Measurements from ENCODE around the gene INTS14. TPM values are rescaled to one million over a fixed set of nuclear protein-coding genes. Genes with fewer than 3 reads are reported as not detected.

The INTS14 gene
- total RNA-seq, 4 donors from 2014 or later: 52.4 to 99.4 (median 62.9) TPM

DNA sequence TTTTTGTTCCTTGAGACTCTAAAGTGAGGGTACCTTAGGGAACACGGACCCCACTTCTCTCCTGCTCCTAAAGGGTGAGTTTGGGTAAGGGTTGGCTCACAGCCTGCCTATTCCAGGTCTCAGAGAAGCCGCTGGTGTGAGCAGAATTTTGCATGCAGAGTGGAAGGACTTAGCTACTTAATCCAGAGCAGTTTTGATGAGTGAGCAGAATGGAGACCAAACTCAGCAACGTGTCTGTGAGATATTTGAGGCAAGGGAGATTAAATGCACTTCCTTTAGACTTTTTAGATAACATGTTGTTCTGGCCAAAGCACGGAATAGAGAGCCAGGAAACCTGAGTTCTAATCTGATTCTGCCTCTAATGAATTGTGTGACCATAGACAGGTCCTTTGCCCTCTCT, 15.9 kb upstream of the INTS14 start:
- H3K27ac ChIP-seq: no peak overlapping the region
- DNase-seq: no peak
- intact Hi-C loops (cut with DNase I): no loop called here
- H3K4me3 ChIP-seq (replicated peaks in 1 of 3): no peak overlapping the region
- no peaks in the 10 kb centered on the region for H3K4me1 ChIP-seq
- TF ChIP-seq POLR2A (IDR thresholded peaks at IDR 0.05) (no peak), CTCF (IDR thresholded peaks at IDR 0.05) (no peak)
- 78 to 82% methylated on average over 4 of the region's 4 CpGs for WGBS, 2 donors
- no peaks in the 10 kb centered on the region for H3K27me3 ChIP-seq
- no peaks in the 10 kb centered on the region for H3K9me3 ChIP-seq
- peaks cover 6 to 11% of the 10 kb centered on the region in 2 donors for H3K36me3 ChIP-seq

GRCh38 chr15:65623103-65623502, 12.2 kb upstream of the INTS14 start:
- Histone ChIP-seq H3K36me3 (peaks cover 6 to 11% of the 10 kb centered on the region in 2 donors), H3K27ac (no peak overlapping the region), H3K4me3 (replicated peaks in 1 of 3) (no peak overlapping the region), H3K9me3 (no peaks in the 10 kb centered on the region), H3K4me1 (no peaks in the 10 kb centered on the region), H3K27me3 (no peaks in the 10 kb centered on the region)
- no peak for DNase-seq
- no peak for TF ChIP-seq POLR2A (IDR thresholded peaks at IDR 0.05)
- no peak for TF ChIP-seq CTCF (IDR thresholded peaks at IDR 0.05)
- intact Hi-C loops (cut with DNase I): no loop called here

- H3K9me3 ChIP-seq: no peaks in the 10 kb centered on the region
- H3K4me1 ChIP-seq: no peaks in the 10 kb centered on the region
- DNase-seq: no peak
- H3K4me3 ChIP-seq (replicated peaks in 1 of 3): no peak within 1 kb of the TSS
- H3K27ac ChIP-seq: no peak within 1 kb of the TSS
- no peak for TF ChIP-seq POLR2A (IDR thresholded peaks at IDR 0.05)
- peaks cover 6 to 11% of the 10 kb centered on the region in 2 donors for H3K36me3 ChIP-seq
- intact Hi-C loops (cut with DNase I): no loop called here
- H3K27me3 ChIP-seq: no peaks in the 10 kb centered on the region
- WGBS, 2 donors: 88 to 92% methylated on average over 6 of the region's 6 CpGs
Measured at GRCh38 chr15:65621638-65622037, 10.7 kb upstream of the INTS14 start, which contains the start of gene SLC24A1. Gene SLC24A1, plus strand, starts transcription at chr15:65621938. Its CDS starts 2,143 bp downstream, at chr15:65624081.

DNA sequence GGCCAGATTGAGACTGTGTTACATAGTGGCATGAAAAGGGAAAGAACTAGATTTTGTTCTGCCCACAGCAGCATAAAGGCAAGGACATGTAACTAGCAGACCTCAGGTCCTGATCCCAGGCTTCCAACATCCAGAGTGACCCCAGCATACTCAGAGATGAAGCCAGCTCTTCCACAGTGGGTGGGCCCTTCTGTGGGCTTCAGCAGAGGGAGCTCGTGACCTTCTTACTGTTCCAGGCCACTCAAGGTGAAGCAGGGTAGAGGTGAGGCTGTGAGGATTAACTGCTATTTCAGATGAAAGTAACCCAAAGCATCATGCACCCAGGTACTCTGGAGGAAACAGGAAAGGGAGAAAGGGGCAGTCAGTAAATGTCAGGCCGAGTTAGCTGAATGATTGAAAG, 9.9 kb upstream of the INTS14 start:
- TF ChIP-seq POLR2A (IDR thresholded peaks at IDR 0.05): no peak
- TF ChIP-seq CTCF (IDR thresholded peaks at IDR 0.05): no peak
- Histone ChIP-seq H3K4me3 (replicated peaks in 1 of 3) (no peak overlapping the region), H3K27me3 (no peaks in the 10 kb centered on the region), H3K4me1 (no peaks in the 10 kb centered on the region), H3K9me3 (no peaks in the 10 kb centered on the region), H3K27ac (no peak overlapping the region), H3K36me3 (peaks cover 6 to 11% of the 10 kb centered on the region in 2 donors)
- WGBS, 2 donors: 90 to 92% methylated on average over 2 of the region's 2 CpGs
- no peak for DNase-seq
- intact Hi-C loops (cut with DNase I): no loop called here

DNA sequence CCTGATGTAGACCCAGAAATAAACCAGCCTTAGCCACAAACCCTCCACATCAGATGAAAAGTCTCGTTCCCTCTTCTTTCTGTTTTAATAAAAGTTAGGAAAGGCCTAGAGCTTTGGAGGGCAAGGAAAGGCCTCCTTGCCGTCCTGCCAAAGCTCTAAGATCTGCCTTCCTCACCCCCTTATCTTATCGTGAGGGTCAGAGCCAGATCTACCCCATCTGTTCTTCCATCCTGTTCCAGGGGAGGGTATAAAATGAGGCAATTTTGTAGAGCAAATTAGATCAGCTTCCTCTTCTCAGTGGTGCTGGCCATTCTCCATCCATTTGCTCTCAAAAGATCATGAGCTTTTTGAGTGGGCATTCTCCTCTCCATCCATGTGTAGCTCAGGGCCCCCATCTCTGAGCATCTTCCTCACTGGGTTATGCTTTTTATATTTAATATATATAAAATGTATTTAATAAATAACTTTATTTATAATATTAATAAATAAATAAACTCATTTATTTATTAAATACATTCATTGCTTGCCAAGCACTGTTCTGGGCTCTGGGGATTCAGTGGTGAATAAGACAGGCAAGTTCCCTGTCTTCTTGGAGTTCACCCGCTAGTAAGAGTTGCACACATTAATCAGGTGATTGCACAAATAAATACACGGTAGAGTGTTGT, 8.8 kb upstream of the INTS14 start:
- Histone ChIP-seq H3K27ac (no peak overlapping the region), H3K4me1 (no peaks in the 10 kb centered on the region), H3K9me3 (no peaks in the 10 kb centered on the region), H3K27me3 (no peaks in the 10 kb centered on the region), H3K36me3 (peaks cover 6 to 9% of the 10 kb centered on the region in 2 donors), H3K4me3 (replicated peaks in 1 of 3) (no peak overlapping the region)
- 82 to 84% methylated on average over 5 of the region's 5 CpGs for WGBS, 2 donors
- DNase-seq: no peak
- TF ChIP-seq POLR2A (IDR thresholded peaks at IDR 0.05) (no peak), CTCF (IDR thresholded peaks at IDR 0.05) (no peak)
- intact Hi-C loops (cut with DNase I): no loop called here

Measured in thyroid gland (tissue), 4 donors.